Activated CD8-positive, alpha-beta memory T cell treated with anti-CD3 and anti-CD28 coated beads for 1 hour (primary cell): ENCODE results near the gene HSP90B1.

ENCODE experiments used
- DNase-seq, 2 donors: peaks; one replicate each; pipeline ENCODE4 v3.0.0-alpha.2; 2020; ENCODE audit warnings: low read depth in 1 of 2; ENCODE audit errors: extremely low read depth in 1 of 2

HSP90B1 gene

GRCh38 chr12:103966736-103967135, 36.5 kb downstream of the HSP90B1 start:
- DNase-seq: no peak

- no peak for DNase-seq
These were observed 39.2 kb downstream of the HSP90B1 start for GRCh38 chr12:103969391-103969790.

- no peak for DNase-seq
These were observed 43.7 kb downstream of the HSP90B1 start for GRCh38 chr12:103973909-103974308.

GRCh38 chr12:103975368-103975767, 45.2 kb downstream of the HSP90B1 start:
- DNase-seq: no peak

GRCh38 chr12:103978384-103978982, 48.3 kb downstream of the HSP90B1 start:
- DNase-seq: no peak

GRCh38 chr12:103986829-103987228, 56.6 kb downstream of the HSP90B1 start:
- DNase-seq: no peak

- no peak for DNase-seq
These were observed 64.0 kb downstream of the HSP90B1 start for GRCh38 chr12:103994235-103994634.

- DNase-seq: no peak
These were observed 66.4 kb downstream of the HSP90B1 start for GRCh38 chr12:103996595-103996994.

GRCh38 chr12:103997286-103997900, 67.2 kb downstream of the HSP90B1 start:
- DNase-seq: no peak
